Measurements from ENCODE around the gene PITPNC1.

PITPNC1 gene

GRCh38 chr17:67555855-67556254 is 178.8 kb downstream of the PITPNC1 start:
- H3K4me3 ChIP-seq (replicated peaks; ENCODE audit: low read depth, low read length): no peak overlapping the region
- DNase-seq (ENCODE audit: extremely low read depth, low read depth): no peak
- TF ChIP-seq CTCF (IDR thresholded peaks at IDR 0.05; ENCODE audit: low read depth, low read length, missing control alignments): no peak

- H3K4me3 ChIP-seq (replicated peaks; ENCODE audit: low read depth, low read length): no peak overlapping the region
- TF ChIP-seq CTCF (IDR thresholded peaks at IDR 0.05; ENCODE audit: low read depth, low read length, missing control alignments): no peak
- DNase-seq (ENCODE audit: extremely low read depth, low read depth): no peak
Measured at GRCh38 chr17:67557052-67557845, 180.2 kb downstream of the PITPNC1 start.

GRCh38 chr17:67557921-67558320 is 180.8 kb downstream of the PITPNC1 start:
- H3K4me3 ChIP-seq (replicated peaks; ENCODE audit: low read depth, low read length): no peak overlapping the region
- DNase-seq (ENCODE audit: extremely low read depth, low read depth): no peak
- TF ChIP-seq CTCF (IDR thresholded peaks at IDR 0.05; ENCODE audit: low read depth, low read length, missing control alignments): no peak

GRCh38 chr17:67558740-67559380 is 181.8 kb downstream of the PITPNC1 start:
- no peak for DNase-seq (ENCODE audit: extremely low read depth, low read depth)
- H3K4me3 ChIP-seq (replicated peaks; ENCODE audit: low read depth, low read length): no peak overlapping the region
- TF ChIP-seq CTCF (IDR thresholded peaks at IDR 0.05; ENCODE audit: low read depth, low read length, missing control alignments): no peak

GRCh38 chr17:67559381-67559966 is 182.4 kb downstream of the PITPNC1 start:
- no peak for TF ChIP-seq CTCF (IDR thresholded peaks at IDR 0.05; ENCODE audit: low read depth, low read length, missing control alignments)
- no peak overlapping the region for H3K4me3 ChIP-seq (replicated peaks; ENCODE audit: low read depth, low read length)
- no peak for DNase-seq (ENCODE audit: extremely low read depth, low read depth)

- DNase-seq (ENCODE audit: extremely low read depth, low read depth): no peak
- no peak overlapping the region for H3K4me3 ChIP-seq (replicated peaks; ENCODE audit: low read depth, low read length)
- no peak for TF ChIP-seq CTCF (IDR thresholded peaks at IDR 0.05; ENCODE audit: low read depth, low read length, missing control alignments)
Measured at GRCh38 chr17:67562005-67562404, 184.9 kb downstream of the PITPNC1 start.
